ENCODE measurements around the gene ZNF444.
"Not testable (repeated sequence)": the region's sequence is repeated elsewhere in the genome, so short reads cannot be mapped to it uniquely, and the experiment has no call there.

The ZNF444 gene

GRCh38 chr19:56140583-56141416 is at the start of gene ZNF444:
Gene ZNF444 (plus strand): TSS chr19:56141287. CDS start chr19:56146912, 5,625 bp downstream.
- peak; percentile 98 for DNase-seq

GRCh38 chr19:56091751-56092546 is 49.1 kb upstream of the ZNF444 start:
- peak; percentile 75 for DNase-seq

GRCh38 chr19:56092685-56093631 is 48.1 kb upstream of the ZNF444 start:
- DNase-seq, result no peak

GRCh38 chr19:56094449-56094848 is 46.6 kb upstream of the ZNF444 start:
- no peak for DNase-seq

GRCh38 chr19:56096665-56097064 is 44.4 kb upstream of the ZNF444 start:
- DNase-seq, result no peak

GRCh38 chr19:56097306-56097705 is 43.8 kb upstream of the ZNF444 start:
- DNase-seq, result no peak

- no peak for DNase-seq
Observed at GRCh38 chr19:56097776-56098175, 43.3 kb upstream of the ZNF444 start.

GRCh38 chr19:56098237-56098636 is 42.9 kb upstream of the ZNF444 start:
- not testable (repeated sequence) for DNase-seq

GRCh38 chr19:56098731-56099568 is 42.1 kb upstream of the ZNF444 start:
- no peak for DNase-seq

- no peak for DNase-seq
Observed at GRCh38 chr19:56099638-56100539, 41.2 kb upstream of the ZNF444 start.

GRCh38 chr19:56101095-56101494 is 40.0 kb upstream of the ZNF444 start:
- no peak for DNase-seq

GRCh38 chr19:56101746-56102535 is 39.1 kb upstream of the ZNF444 start:
- no peak for DNase-seq

GRCh38 chr19:56103027-56103614 is 38.0 kb upstream of the ZNF444 start:
- no peak for DNase-seq

GRCh38 chr19:56104423-56104822 is 36.7 kb upstream of the ZNF444 start:
- no peak for DNase-seq

- DNase-seq, result peak; percentile 45
Observed at GRCh38 chr19:56105090-56105701, 35.9 kb upstream of the ZNF444 start.

- not testable (repeated sequence) for DNase-seq
Observed at GRCh38 chr19:56105831-56106396, 35.2 kb upstream of the ZNF444 start.

- DNase-seq, result no peak
Observed at GRCh38 chr19:56106397-56106849, 34.7 kb upstream of the ZNF444 start.

GRCh38 chr19:56106993-56107392 is 34.1 kb upstream of the ZNF444 start:
- no peak for DNase-seq

Data from NCI-H526 treated with DMSO at 0.1 percent for 48 hours (cell line).